Endothelial cell of umbilical vein (primary cell): Measurements from ENCODE around the gene RPS2. TPM values are rescaled to one million over a fixed set of nuclear protein-coding genes. Genes with fewer than 3 reads are reported as not detected.

Experiments used
- BruUV-seq: library from RNA; stranded (reverse); fragments of 400-500 nt; replicated peaks from 2 replicates; lab custom pipeline; 2021; lab: Mats Ljungman, UMichigan
- CTCF ChIA-PET: fragments of 300-600, 350-600 bp; sonication (Branson Sonifier 250); formaldehyde crosslinking; loops from one replicate; lab custom pipeline; 2021; ENCODE audit warnings: antibody characterized with exemption, inconsistent platforms; lab: Charles Lee
- POLR2A ChIA-PET: fragments of 300-600, 350-600 bp; sonication (Branson Sonifier 250); formaldehyde crosslinking; loops from one replicate; lab custom pipeline; 2021; ENCODE audit warnings: antibody characterized with exemption, inconsistent platforms; lab: Charles Lee
- DNase-seq: peaks from one replicate; pipeline ENCODE4 v3.0.0-alpha.2; 2011; ENCODE audit warnings: low read depth, low spot score
- FAIRE-seq: peaks from 2 replicates; lab custom pipeline; 2011; peaks lifted over from hg19 to GRCh38; lab: Jason Lieb, UNC
- H2AFZ ChIP-seq: 2 replicates; pipeline ENCODE4 v1.6.0; 2012; ENCODE audit warnings: low read depth, low read length, control low read depth, inconsistent platforms
- H3K27ac ChIP-seq: 2 replicates; pipeline ENCODE4 v1.5.1; 2011; ENCODE audit warnings: low read depth, mild to moderate bottlenecking, control low read depth, low read length, moderate library complexity; ENCODE audit not compliant: insufficient read depth
- H3K27me3 ChIP-seq, 2 experiments: 2 replicates each; pipeline versions ENCODE4 v1.6.0 to v1.6.1; 2011; ENCODE audit warnings: low read length in 2 of 2, mixed read lengths in 1 of 2; ENCODE audit not compliant: control insufficient read depth in 2 of 2, insufficient read depth in 2 of 2
- H3K36me3 ChIP-seq, 2 experiments: 2 replicates in 1 of 2; 3 replicates in 1 of 2; pipeline ENCODE4 v1.5.1; 2011; ENCODE audit warnings: low read length in 2 of 2, mild to moderate bottlenecking in 1 of 2, moderate library complexity in 1 of 2; ENCODE audit not compliant: control insufficient read depth in 2 of 2, insufficient read depth in 2 of 2; ENCODE audit errors: extremely low read depth in 1 of 2
- H3K4me1 ChIP-seq: 3 replicates; pipeline ENCODE4 v1.5.1; 2011; ENCODE audit warnings: mild to moderate bottlenecking, low read length; ENCODE audit not compliant: control insufficient read depth, insufficient read depth; ENCODE audit errors: extremely low read depth
- H3K4me2 ChIP-seq: 2 replicates; pipeline ENCODE4 v1.6.1; 2011; ENCODE audit warnings: low read length, control low read depth, mixed read lengths; ENCODE audit not compliant: insufficient read depth
- H3K4me3 ChIP-seq, 3 experiments: fragments of 200-600 bp in 1 of 3; sonication (generic), shearing (Covaris generic) in 1 of 3; replicated peaks in 1 of 3; 2 replicates each; pipeline ENCODE4 v1.5.1; 2011 to 2016; ENCODE audit warnings: control low read depth in 3 of 3, low read length in 3 of 3, mild to moderate bottlenecking in 2 of 3, inconsistent platforms in 1 of 3, low read depth in 1 of 3, moderate library complexity in 1 of 3; ENCODE audit not compliant: insufficient read depth in 1 of 3
- H3K79me2 ChIP-seq: 2 replicates; pipeline ENCODE4 v1.6.0; 2012; ENCODE audit warnings: low read length, inconsistent platforms; ENCODE audit not compliant: control insufficient read depth, insufficient read depth
- H3K9ac ChIP-seq: replicated peaks from 2 replicates; pipeline ENCODE3; 2011; ENCODE audit warnings: low read length, control low read depth; ENCODE audit not compliant: insufficient read depth; ENCODE audit errors: extremely low read depth
- H3K9me1 ChIP-seq: replicated peaks from 3 replicates; pipeline ENCODE4 v1.6.0; 2011; ENCODE audit warnings: mild to moderate bottlenecking, low read length; ENCODE audit not compliant: control insufficient read depth, insufficient read depth; ENCODE audit errors: extremely low read depth
- H3K9me3 ChIP-seq: replicated peaks from 2 replicates; pipeline ENCODE4 v1.5.1; 2012; ENCODE audit warnings: low read length, inconsistent platforms; ENCODE audit not compliant: control insufficient read depth, insufficient read depth
- H4K20me1 ChIP-seq: replicated peaks from 2 replicates; pipeline ENCODE3; 2011; ENCODE audit warnings: mild to moderate bottlenecking, low read length; ENCODE audit not compliant: control insufficient read depth, insufficient read depth; ENCODE audit errors: extremely low read depth
- CTCF ChIP-seq, 2 donors: IDR thresholded peaks; 1 replicate in 1 of 2; 2 replicates in 1 of 2; pipeline ENCODE4 v1.5.1; 2011; ENCODE audit warnings: low read length in 2 of 2, mild to moderate bottlenecking in 2 of 2, moderate library complexity in 2 of 2, control low read depth in 1 of 2, inconsistent platforms in 1 of 2, low read depth in 1 of 2; ENCODE audit not compliant: insufficient read depth in 1 of 2; ENCODE audit errors: extremely low read depth in 1 of 2
- EZH2 ChIP-seq: IDR thresholded peaks from 2 replicates; pipeline ENCODE4 v1.6.1; 2012; ENCODE audit warnings: borderline replicate concordance, low read depth, mild to moderate bottlenecking, moderate library complexity, low read length, inconsistent platforms; ENCODE audit not compliant: severe bottlenecking
- FOS ChIP-seq: IDR thresholded peaks from 2 replicates; pipeline ENCODE4 v1.6.1; 2011; ENCODE audit warnings: mild to moderate bottlenecking, low read length, moderate library complexity, borderline replicate concordance; ENCODE audit not compliant: insufficient read depth
- GATA2 ChIP-seq: IDR thresholded peaks from 2 replicates; pipeline ENCODE4 v1.7.0; 2011; ENCODE audit warnings: low read depth, mild to moderate bottlenecking, moderate library complexity, mixed read lengths, low read length; ENCODE audit not compliant: insufficient read length, insufficient read depth
- JUN ChIP-seq: IDR thresholded peaks from 2 replicates; pipeline ENCODE4 v1.6.1; 2011; ENCODE audit warnings: borderline replicate concordance, low read depth; ENCODE audit not compliant: insufficient read length, insufficient read depth
- MAX ChIP-seq: IDR thresholded peaks from 2 replicates; pipeline ENCODE4 v1.6.1; 2011; ENCODE audit not compliant: insufficient read depth, insufficient read length
- MYC ChIP-seq: IDR thresholded peaks from one replicate; pipeline ENCODE4 v1.6.1; 2011; ENCODE audit warnings: mild to moderate bottlenecking, low read depth, low read length
- POLR2A ChIP-seq: IDR thresholded peaks from 2 replicates; pipeline ENCODE4 v1.6.1; 2012; ENCODE audit warnings: low read depth, mild to moderate bottlenecking, control low read depth, low read length
- POLR2AphosphoS5 ChIP-seq: IDR thresholded peaks from 2 replicates; pipeline ENCODE4 v1.6.1; 2012; ENCODE audit warnings: low read depth, mild to moderate bottlenecking, control low read depth, low read length, moderate library complexity; ENCODE audit not compliant: insufficient read depth
- dilution Hi-C: fragments of 300-500 bp; cut with MboI; formaldehyde crosslinking; loops from one replicate; pipeline ENCODE4 v1.15.0; 2019; ENCODE audit warnings: low sequenced_read_pairs; ENCODE audit not compliant: extremely low pct_ligation_motif_present
- intact Hi-C: fragments of 100-400 bp; cut with micrococcal nuclease; formaldehyde crosslinking; loops from one replicate; pipeline ENCODE4 v1.10.0; 2022
- polyA plus RNA-seq, 4 experiments: library from polyadenylated mRNA; depleted of rRNA in 3 of 4; stranded (reverse) in 3 of 4; unstranded in 1 of 4; fragments of >200 nt; gene quantifications; 2 replicates each; pipeline versions ENCODE4 v1.2.1 to v1.2.3, GENCODE V29; 2011 to 2012; ENCODE audit warnings: missing spikeins in 1 of 4
- total RNA-seq: library from RNA; stranded (reverse); gene quantifications from 2 replicates; pipeline ENCODE4 v1.2.3, GENCODE V29; 2021

The RPS2 gene
- total and polyA plus RNA-seq, 2 donors (not counting 3 experiments of a cell fraction or from before 2014, with no cell fraction given): 2,793 to 9,021 TPM

- TSS peak; percentile 10 for BruUV-seq
- no peaks in the 10 kb centered on the region for H3K9me1 ChIP-seq
- H3K27me3 ChIP-seq: no peaks in the 10 kb centered on the region
- intact Hi-C loops (no loop called here), dilution Hi-C loops (no loop called here)
- no peaks in the 10 kb centered on the region for H3K79me2 ChIP-seq
- H2AFZ ChIP-seq: no peak overlapping the region
- no peaks in the 10 kb centered on the region for H4K20me1 ChIP-seq
- POLR2A ChIA-PET: no interaction called here
- no peak overlapping the region for H3K4me2 ChIP-seq
- DNase-seq: no peak
- H3K9ac ChIP-seq: no peak overlapping the region
- H3K36me3 ChIP-seq: peaks cover 0 to 15% of the 10 kb centered on the region in 2 experiments
- TF ChIP-seq EZH2 (no peak), CTCF (IDR thresholded peaks at IDR 0.05; ENCODE audit: extremely low read depth in 1 of 2, insufficient read depth in 1 of 2, low read depth in 1 of 2, low read length in 2 of 2) (no peak), MAX (no peak), POLR2A (no peak), MYC (no peak), JUN (no peak), GATA2 (no peak), POLR2AphosphoS5 (no peak), FOS (no peak)
- peaks cover 9% of the 10 kb centered on the region for H3K4me1 ChIP-seq
- no peak for FAIRE-seq
- H3K9me3 ChIP-seq: no peaks in the 10 kb centered on the region
- H3K4me3 ChIP-seq: no peak overlapping the region
- no peak overlapping the region for H3K27ac ChIP-seq
- CTCF ChIA-PET: no interaction called here
These were observed 26.3 kb downstream of the RPS2 start for GRCh38 chr16:1938316-1938715.
